NB4 (cell line): Measurements from ENCODE around the gene ZNF488.

Experiments
- DNase-seq: peaks from one replicate; pipeline ENCODE4 v3.0.0; 2010; ENCODE audit warnings: low read depth
- H3K4me3 ChIP-seq: one replicate; pipeline ENCODE4 v1.5.1; 2011; ENCODE audit warnings: mild to moderate bottlenecking, low read depth, low read length, moderate library complexity
- MYC ChIP-seq: IDR thresholded peaks from 2 replicates; pipeline ENCODE4 v1.6.1; 2011; ENCODE audit warnings: low read depth, low read length
- POLR2A ChIP-seq: IDR thresholded peaks from 2 replicates; pipeline ENCODE4 v1.6.1; 2011; ENCODE audit warnings: mild to moderate bottlenecking; ENCODE audit not compliant: insufficient read length; ENCODE audit errors: extremely low read depth
- TF ChIP-seq, protein P1 (sequence below): IDR thresholded peaks from one replicate; pipeline ENCODE4 v1.5.1; 2012; ENCODE audit warnings: low read depth, low read length
- TF ChIP-seq, protein P2 (sequence below): IDR thresholded peaks from 2 replicates; pipeline ENCODE4 v1.6.1; 2011; ENCODE audit warnings: low read depth, low read length

Gene ZNF488

DNA sequence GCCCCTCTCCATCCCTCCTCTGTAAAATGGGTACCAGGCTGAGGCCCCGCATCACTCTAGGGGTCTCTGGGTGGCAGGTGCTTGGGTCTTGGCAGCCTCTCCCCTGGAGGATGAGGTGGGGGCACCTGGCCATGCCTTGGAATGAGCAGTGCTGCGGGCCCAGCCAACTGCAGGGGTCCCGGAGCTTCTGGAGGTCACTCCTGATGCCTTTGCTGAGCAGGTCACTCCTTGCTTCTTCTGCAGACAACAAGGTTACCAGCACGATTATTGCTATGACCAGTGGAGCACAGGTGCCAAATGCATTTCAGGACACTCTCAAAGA, 22.4 kb upstream of the ZNF488 start:
- no peak overlapping the region for H3K4me3 ChIP-seq
- TF ChIP-seq POLR2A, result no peak
- TF ChIP-seq, protein P1, sequence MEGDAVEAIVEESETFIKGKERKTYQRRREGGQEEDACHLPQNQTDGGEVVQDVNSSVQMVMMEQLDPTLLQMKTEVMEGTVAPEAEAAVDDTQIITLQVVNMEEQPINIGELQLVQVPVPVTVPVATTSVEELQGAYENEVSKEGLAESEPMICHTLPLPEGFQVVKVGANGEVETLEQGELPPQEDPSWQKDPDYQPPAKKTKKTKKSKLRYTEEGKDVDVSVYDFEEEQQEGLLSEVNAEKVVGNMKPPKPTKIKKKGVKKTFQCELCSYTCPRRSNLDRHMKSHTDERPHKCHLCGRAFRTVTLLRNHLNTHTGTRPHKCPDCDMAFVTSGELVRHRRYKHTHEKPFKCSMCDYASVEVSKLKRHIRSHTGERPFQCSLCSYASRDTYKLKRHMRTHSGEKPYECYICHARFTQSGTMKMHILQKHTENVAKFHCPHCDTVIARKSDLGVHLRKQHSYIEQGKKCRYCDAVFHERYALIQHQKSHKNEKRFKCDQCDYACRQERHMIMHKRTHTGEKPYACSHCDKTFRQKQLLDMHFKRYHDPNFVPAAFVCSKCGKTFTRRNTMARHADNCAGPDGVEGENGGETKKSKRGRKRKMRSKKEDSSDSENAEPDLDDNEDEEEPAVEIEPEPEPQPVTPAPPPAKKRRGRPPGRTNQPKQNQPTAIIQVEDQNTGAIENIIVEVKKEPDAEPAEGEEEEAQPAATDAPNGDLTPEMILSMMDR, result no peak
- TF ChIP-seq MYC, result no peak
- TF ChIP-seq, protein P2, sequence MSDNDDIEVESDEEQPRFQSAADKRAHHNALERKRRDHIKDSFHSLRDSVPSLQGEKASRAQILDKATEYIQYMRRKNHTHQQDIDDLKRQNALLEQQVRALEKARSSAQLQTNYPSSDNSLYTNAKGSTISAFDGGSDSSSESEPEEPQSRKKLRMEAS, result no peak
- no peak for DNase-seq

DNA sequence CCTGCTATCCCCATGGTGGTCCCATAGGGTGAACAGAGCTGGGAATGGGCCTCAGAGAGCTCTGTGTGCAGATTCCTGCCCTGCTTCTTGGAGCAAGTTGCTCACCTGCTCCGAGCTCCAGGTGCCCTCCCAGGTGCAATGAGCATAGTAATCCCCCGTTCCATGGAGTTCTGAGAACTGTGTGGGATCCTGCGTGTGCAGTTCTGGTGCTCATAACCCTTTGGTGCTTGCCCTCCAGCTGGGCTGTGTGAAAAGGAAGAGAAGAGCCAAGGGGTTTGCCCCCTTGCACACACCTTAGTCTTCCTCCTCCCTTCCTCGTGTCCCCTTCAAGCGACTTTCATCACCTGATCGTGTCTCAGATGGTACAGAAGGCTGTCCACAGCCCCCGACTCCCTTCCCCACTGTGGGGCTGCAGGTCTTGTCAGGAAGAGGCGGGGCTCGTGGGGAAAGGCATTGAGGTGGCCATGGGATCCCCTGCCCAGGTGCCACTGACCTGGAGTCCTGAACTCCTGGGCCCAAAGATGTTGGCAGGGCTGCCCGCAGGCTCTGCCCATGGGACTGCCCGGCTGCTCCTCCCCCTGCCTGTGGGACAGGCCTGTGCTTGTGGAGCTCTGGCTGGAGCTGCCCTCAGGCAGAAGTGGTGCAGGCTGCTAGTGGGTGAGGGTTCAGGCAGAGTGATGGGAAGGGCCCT, 21.9 kb upstream of the ZNF488 start:
- no peak overlapping the region for H3K4me3 ChIP-seq
- TF ChIP-seq, protein P1, result no peak
- TF ChIP-seq, protein P2, result no peak
- TF ChIP-seq MYC (no peak), POLR2A (no peak)
- no peak for DNase-seq

DNA sequence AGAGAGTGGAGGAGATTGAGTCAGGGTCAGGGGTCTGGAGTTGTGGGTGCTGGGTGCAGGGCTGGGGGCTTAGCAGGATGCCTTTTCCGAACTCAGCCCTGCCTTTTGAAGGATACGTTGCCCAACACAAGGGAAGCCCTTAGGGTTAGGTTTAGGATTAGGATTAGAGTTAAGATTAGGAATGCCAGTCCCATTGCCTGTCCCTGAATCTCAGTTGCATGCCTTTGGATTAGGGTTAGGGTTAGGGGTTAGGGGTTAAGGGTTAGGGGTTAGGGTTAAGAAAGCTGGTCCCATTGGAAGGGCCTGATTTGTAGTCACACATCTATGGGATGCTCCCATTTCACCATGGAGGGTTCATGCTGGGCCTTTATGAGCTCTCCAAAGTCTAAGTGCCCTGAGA, 20.8 kb upstream of the ZNF488 start:
- no peak for TF ChIP-seq MYC
- no peak for TF ChIP-seq POLR2A
- TF ChIP-seq, protein P2, result no peak
- TF ChIP-seq, protein P1, result no peak
- H3K4me3 ChIP-seq, result no peak overlapping the region
- no peak for DNase-seq

DNA sequence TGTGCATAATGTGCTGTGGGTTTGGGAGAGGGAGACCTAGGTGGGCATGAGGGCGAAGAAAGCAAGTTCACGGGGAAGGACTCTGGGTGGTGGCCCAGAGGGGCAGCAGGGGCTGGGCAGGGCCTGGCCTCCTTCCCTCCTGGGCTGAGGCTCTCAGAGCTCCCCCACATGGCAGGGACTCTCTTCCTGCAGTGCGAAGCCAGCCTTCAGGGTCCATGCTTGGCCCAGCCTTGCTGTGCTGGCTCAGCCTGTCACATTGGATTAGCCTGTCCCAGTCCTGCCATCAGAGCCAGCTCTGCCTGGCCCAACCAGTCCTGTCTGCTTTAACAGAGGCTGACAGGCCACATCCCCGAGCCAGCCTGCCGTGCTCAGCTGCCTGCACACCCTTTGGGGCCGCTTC, 20.4 kb upstream of the ZNF488 start:
- TF ChIP-seq, protein P2, result no peak
- TF ChIP-seq POLR2A (no peak), MYC (no peak)
- TF ChIP-seq, protein P1, result no peak
- DNase-seq, result no peak
- H3K4me3 ChIP-seq, result no peak overlapping the region

DNA sequence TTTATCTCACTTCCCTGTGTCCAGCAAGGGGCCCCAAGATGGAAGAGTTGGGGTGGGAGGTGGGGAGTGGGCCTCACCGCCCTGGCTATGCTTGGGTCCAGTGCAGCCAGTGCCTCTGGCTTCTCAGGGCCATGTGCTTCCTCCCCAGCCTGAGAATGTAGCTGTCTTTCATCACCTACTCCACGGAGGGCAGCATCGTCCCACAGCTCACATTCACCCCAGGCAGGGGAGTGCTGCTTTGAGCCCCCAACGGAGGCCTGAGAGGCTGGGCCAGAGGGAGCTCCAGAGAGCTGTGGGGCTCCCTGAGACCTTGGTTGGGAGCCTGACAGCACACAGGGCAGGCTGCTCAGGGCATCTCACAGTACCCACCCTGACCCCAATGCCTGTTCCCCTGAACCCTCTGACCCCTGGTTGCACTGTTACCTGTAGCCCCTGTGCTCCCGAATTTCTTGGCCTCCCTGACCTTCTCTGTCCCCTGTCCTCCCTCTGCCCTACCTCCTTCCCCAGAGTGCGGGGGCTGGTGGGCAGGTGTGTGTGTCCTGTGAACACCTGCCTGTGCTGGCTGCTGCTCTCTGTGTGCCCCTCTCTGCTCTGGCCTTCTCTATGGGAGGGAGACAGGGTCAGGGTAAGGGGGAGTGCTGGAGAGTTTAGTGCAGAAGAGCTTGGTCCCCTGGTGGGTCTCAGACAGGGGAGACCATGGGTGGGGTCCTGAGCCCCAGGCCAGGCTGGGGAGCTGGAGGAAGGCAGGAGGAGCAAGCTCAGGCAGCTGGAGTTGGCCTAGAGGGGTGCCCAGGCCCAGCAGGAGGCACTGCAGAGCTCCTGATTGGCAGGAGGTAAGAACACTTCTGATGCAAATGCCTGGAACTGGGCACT, 19.6 kb upstream of the ZNF488 start:
- H3K4me3 ChIP-seq, result no peak overlapping the region
- no peak for TF ChIP-seq MYC
- TF ChIP-seq, protein P2, result peak; percentile 41; the same call in 1 of the 2 replicates
- DNase-seq, result peak; percentile 21

DNA sequence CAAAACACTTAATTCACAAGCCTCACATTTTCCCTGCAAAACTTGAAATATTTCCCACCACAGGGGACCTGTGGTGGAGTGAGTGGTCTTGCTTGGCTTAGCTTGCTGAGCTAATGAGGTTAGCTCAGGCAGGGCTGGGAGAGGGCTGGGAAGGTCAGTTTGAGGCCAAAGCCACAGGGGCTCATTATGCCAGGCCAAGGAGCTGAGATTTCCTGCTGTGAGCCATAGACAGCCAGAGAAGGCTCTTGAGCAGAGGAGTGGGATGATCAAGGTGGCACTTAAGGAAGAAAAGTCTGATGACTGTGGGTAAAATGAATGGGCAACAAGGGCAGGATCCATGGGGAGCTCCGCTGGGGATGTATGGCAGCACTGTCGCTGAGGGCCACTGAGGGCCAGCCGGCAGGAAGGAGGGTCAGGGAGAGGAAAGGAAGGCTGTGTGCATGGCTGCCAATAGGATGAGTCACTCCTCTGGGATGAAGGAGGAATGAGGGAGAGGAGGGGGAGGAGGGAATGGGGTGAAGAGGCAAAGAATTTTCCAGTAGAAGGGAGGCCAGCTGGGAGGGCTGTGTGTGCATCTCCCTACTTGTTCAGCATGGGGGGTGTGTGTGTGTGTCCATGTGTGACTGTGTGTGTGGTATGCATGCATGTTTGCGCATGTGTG, 18.7 kb upstream of the ZNF488 start:
- DNase-seq, result no peak
- TF ChIP-seq MYC (no peak), POLR2A (no peak)
- TF ChIP-seq, protein P2, result no peak
- TF ChIP-seq, protein P1, result no peak
- no peak overlapping the region for H3K4me3 ChIP-seq
